Neural cell (in vitro differentiated cells): ENCODE results near the gene MSL2.

Source experiments
- CTCF ChIP-seq: fragments of 450-650 bp; IDR thresholded peaks from 2 replicates; pipeline ENCODE4 v1.5.1; 2014; ENCODE audit warnings: antibody characterized with exemption, mild to moderate bottlenecking, moderate library complexity; ENCODE audit not compliant: poor library complexity, severe bottlenecking
- EP300 ChIP-seq: fragments of 450-650 bp; conservative IDR thresholded peaks from 2 replicates; pipeline ENCODE4 v1.6.1; 2014; ENCODE audit warnings: antibody characterized with exemption, mild to moderate bottlenecking, moderate library complexity; ENCODE audit not compliant: poor library complexity, severe bottlenecking
- EZH2 ChIP-seq: fragments of 200-600, 300-800 bp; shearing (Covaris generic), sonication (generic); IDR thresholded peaks from 2 replicates; pipeline ENCODE4 v1.6.1; 2014; ENCODE audit warnings: antibody characterized with exemption, low read length, borderline replicate concordance, mild to moderate bottlenecking; ENCODE audit not compliant: insufficient read depth, poor library complexity, severe bottlenecking
- POLR2AphosphoS5 ChIP-seq: IDR thresholded peaks from 2 replicates; pipeline ENCODE4 v1.6.1; 2012
- RAD21 ChIP-seq: fragments of 450-650 bp; conservative IDR thresholded peaks from 2 replicates; pipeline ENCODE4 v1.6.1; 2014; ENCODE audit warnings: antibody characterized with exemption, mild to moderate bottlenecking, moderate library complexity
- REST ChIP-seq: IDR thresholded peaks from 2 replicates; pipeline ENCODE4 v1.6.1; 2012; ENCODE audit warnings: borderline replicate concordance
- SMC3 ChIP-seq: fragments of 450-650 bp; conservative IDR thresholded peaks from 2 replicates; pipeline ENCODE4 v1.6.1; 2014; ENCODE audit warnings: antibody characterized with exemption, mild to moderate bottlenecking, moderate library complexity; ENCODE audit not compliant: poor library complexity
- TAF1 ChIP-seq: IDR thresholded peaks from 2 replicates; pipeline ENCODE4 v1.6.1; 2012; ENCODE audit warnings: low read depth

- no peak for TF ChIP-seq CTCF
- TF ChIP-seq EZH2: no peak
- no peak for TF ChIP-seq EP300
- TF ChIP-seq RAD21: no peak
- no peak for TF ChIP-seq POLR2AphosphoS5
- no peak for TF ChIP-seq REST
- TF ChIP-seq TAF1: no peak
- TF ChIP-seq SMC3: no peak
Observed at GRCh38 chr3:136177876-136178275, 18.3 kb downstream of the MSL2 start.
